ENCODE data around the gene CCND1.

The CCND1 gene

GRCh38 chr11:69650832-69651344, 9.9 kb downstream of the CCND1 start:
- no peaks in the 10 kb centered on the region for H3K27me3 ChIP-seq (ENCODE audit: control insufficient read depth, insufficient read depth, low read length)
- H3K4me1 ChIP-seq (ENCODE audit: control insufficient read depth, insufficient read depth, low read length) = peaks cover 3% of the 10 kb centered on the region
- no peak overlapping the region for H3K9ac ChIP-seq (ENCODE audit: low read depth, low read length)
- H3K36me3 ChIP-seq (ENCODE audit: insufficient read depth, low read length) = peaks cover 90% of the 10 kb centered on the region
- H3K9me3 ChIP-seq (replicated peaks; ENCODE audit: low read length) = no peaks in the 10 kb centered on the region
- H3K4me2 ChIP-seq (ENCODE audit: low read length) = no peak overlapping the region
- H3K4me3 ChIP-seq (ENCODE audit: low read length) = no peak overlapping the region

GRCh38 chr11:69651834-69652620, 11.1 kb downstream of the CCND1 start:
- no peak overlapping the region for H3K4me3 ChIP-seq (ENCODE audit: low read length)
- no peaks in the 10 kb centered on the region for H3K4me1 ChIP-seq (ENCODE audit: control insufficient read depth, insufficient read depth, low read length)
- H3K36me3 ChIP-seq (ENCODE audit: insufficient read depth, low read length) = peaks cover 78% of the 10 kb centered on the region
- H3K4me2 ChIP-seq (ENCODE audit: low read length) = no peak overlapping the region
- H3K27me3 ChIP-seq (ENCODE audit: control insufficient read depth, insufficient read depth, low read length) = no peaks in the 10 kb centered on the region
- H3K9ac ChIP-seq (ENCODE audit: low read depth, low read length) = no peak overlapping the region
- no peaks in the 10 kb centered on the region for H3K9me3 ChIP-seq (replicated peaks; ENCODE audit: low read length)

- H3K4me3 ChIP-seq (ENCODE audit: low read length) = no peak overlapping the region
- no peak overlapping the region for H3K9ac ChIP-seq (ENCODE audit: low read depth, low read length)
- H3K4me2 ChIP-seq (ENCODE audit: low read length) = no peak overlapping the region
- peaks cover 68% of the 10 kb centered on the region for H3K36me3 ChIP-seq (ENCODE audit: insufficient read depth, low read length)
- no peaks in the 10 kb centered on the region for H3K4me1 ChIP-seq (ENCODE audit: control insufficient read depth, insufficient read depth, low read length)
- no peaks in the 10 kb centered on the region for H3K9me3 ChIP-seq (replicated peaks; ENCODE audit: low read length)
- H3K27me3 ChIP-seq (ENCODE audit: control insufficient read depth, insufficient read depth, low read length) = no peaks in the 10 kb centered on the region
Measured at GRCh38 chr11:69652999-69653398, 12.0 kb downstream of the CCND1 start.

GRCh38 chr11:69653406-69653960, 12.5 kb downstream of the CCND1 start:
- Histone ChIP-seq H3K36me3 (ENCODE audit: insufficient read depth, low read length) (peaks cover 64% of the 10 kb centered on the region), H3K27me3 (ENCODE audit: control insufficient read depth, insufficient read depth, low read length) (no peaks in the 10 kb centered on the region), H3K9ac (ENCODE audit: low read depth, low read length) (no peak overlapping the region), H3K4me2 (ENCODE audit: low read length) (no peak overlapping the region), H3K9me3 (replicated peaks; ENCODE audit: low read length) (no peaks in the 10 kb centered on the region), H3K4me1 (ENCODE audit: control insufficient read depth, insufficient read depth, low read length) (no peaks in the 10 kb centered on the region), H3K4me3 (ENCODE audit: low read length) (no peak overlapping the region)

GRCh38 chr11:69654001-69654659, 13.2 kb downstream of the CCND1 start:
- no peak overlapping the region for H3K4me3 ChIP-seq (ENCODE audit: low read length)
- no peak overlapping the region for H3K9ac ChIP-seq (ENCODE audit: low read depth, low read length)
- H3K36me3 ChIP-seq (ENCODE audit: insufficient read depth, low read length) = peaks cover 57% of the 10 kb centered on the region
- H3K27me3 ChIP-seq (ENCODE audit: control insufficient read depth, insufficient read depth, low read length) = no peaks in the 10 kb centered on the region
- H3K9me3 ChIP-seq (replicated peaks; ENCODE audit: low read length) = no peaks in the 10 kb centered on the region
- no peaks in the 10 kb centered on the region for H3K4me1 ChIP-seq (ENCODE audit: control insufficient read depth, insufficient read depth, low read length)
- H3K4me2 ChIP-seq (ENCODE audit: low read length) = no peak overlapping the region

GRCh38 chr11:69654660-69655478, 13.9 kb downstream of the CCND1 start:
- peaks cover 50% of the 10 kb centered on the region for H3K36me3 ChIP-seq (ENCODE audit: insufficient read depth, low read length)
- H3K4me3 ChIP-seq (ENCODE audit: low read length) = no peak overlapping the region
- no peak overlapping the region for H3K9ac ChIP-seq (ENCODE audit: low read depth, low read length)
- no peaks in the 10 kb centered on the region for H3K9me3 ChIP-seq (replicated peaks; ENCODE audit: low read length)
- no peaks in the 10 kb centered on the region for H3K27me3 ChIP-seq (ENCODE audit: control insufficient read depth, insufficient read depth, low read length)
- no peak overlapping the region for H3K4me2 ChIP-seq (ENCODE audit: low read length)
- no peaks in the 10 kb centered on the region for H3K4me1 ChIP-seq (ENCODE audit: control insufficient read depth, insufficient read depth, low read length)

GRCh38 chr11:69655479-69656428, 14.8 kb downstream of the CCND1 start:
- Histone ChIP-seq H3K9me3 (replicated peaks; ENCODE audit: low read length) (no peaks in the 10 kb centered on the region), H3K4me1 (ENCODE audit: control insufficient read depth, insufficient read depth, low read length) (no peaks in the 10 kb centered on the region), H3K4me3 (ENCODE audit: low read length) (no peak overlapping the region), H3K4me2 (ENCODE audit: low read length) (no peak overlapping the region), H3K27me3 (ENCODE audit: control insufficient read depth, insufficient read depth, low read length) (no peaks in the 10 kb centered on the region), H3K9ac (ENCODE audit: low read depth, low read length) (no peak overlapping the region), H3K36me3 (ENCODE audit: insufficient read depth, low read length) (peaks cover 41% of the 10 kb centered on the region)

DNA sequence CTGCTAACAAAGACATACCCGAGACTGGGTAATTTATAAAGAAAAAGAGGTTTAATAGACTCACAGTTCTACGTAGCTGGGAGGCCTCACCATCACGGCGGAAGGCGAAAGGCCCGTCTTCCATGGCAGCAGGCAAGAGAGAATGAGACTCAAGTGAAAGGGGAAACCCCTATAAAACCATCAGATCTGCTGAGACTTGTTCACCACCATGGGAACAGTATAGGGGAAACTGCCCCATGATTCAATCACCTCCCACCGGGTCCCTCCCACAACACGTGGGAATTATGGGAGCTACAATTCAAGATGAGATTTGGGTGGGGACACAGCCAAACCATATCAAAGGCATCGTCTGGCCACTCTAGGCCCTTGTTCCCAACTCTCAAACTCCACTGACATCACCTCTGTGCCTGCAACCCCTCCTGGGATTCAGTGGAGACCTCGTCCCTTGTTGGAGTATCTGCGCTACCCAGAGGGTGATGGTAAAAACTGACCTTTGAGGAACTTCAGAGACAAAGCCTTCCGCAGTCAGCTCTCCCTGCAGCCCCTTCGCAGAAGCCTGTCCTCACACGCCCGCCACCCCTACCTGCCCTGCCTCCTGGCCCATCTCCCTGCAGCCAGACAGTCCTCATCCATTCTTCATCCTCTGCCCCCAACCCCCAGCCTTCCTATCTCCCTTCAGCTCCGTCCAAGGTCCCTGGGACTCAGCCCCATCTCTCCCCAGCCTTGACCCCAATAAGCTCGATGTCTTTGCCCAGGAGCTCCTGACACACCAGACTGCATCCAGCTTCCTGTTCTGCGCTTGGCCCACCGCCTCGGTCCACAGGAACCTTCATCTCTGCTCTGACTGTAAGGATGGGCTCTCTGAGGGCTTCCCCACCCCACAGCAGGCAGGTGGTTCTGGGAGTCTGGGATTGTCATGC, 15.8 kb downstream of the CCND1 start:
- H3K36me3 ChIP-seq (ENCODE audit: insufficient read depth, low read length) = peaks cover 30% of the 10 kb centered on the region
- no peak overlapping the region for H3K9ac ChIP-seq (ENCODE audit: low read depth, low read length)
- H3K27me3 ChIP-seq (ENCODE audit: control insufficient read depth, insufficient read depth, low read length) = no peaks in the 10 kb centered on the region
- no peaks in the 10 kb centered on the region for H3K9me3 ChIP-seq (replicated peaks; ENCODE audit: low read length)
- H3K4me1 ChIP-seq (ENCODE audit: control insufficient read depth, insufficient read depth, low read length) = no peaks in the 10 kb centered on the region
- no peak overlapping the region for H3K4me2 ChIP-seq (ENCODE audit: low read length)
- no peak overlapping the region for H3K4me3 ChIP-seq (ENCODE audit: low read length)

GRCh38 chr11:69657456-69657910, 16.5 kb downstream of the CCND1 start:
- peaks cover 24% of the 10 kb centered on the region for H3K36me3 ChIP-seq (ENCODE audit: insufficient read depth, low read length)
- H3K27me3 ChIP-seq (ENCODE audit: control insufficient read depth, insufficient read depth, low read length) = no peaks in the 10 kb centered on the region
- no peak overlapping the region for H3K9ac ChIP-seq (ENCODE audit: low read depth, low read length)
- no peak overlapping the region for H3K4me2 ChIP-seq (ENCODE audit: low read length)
- no peaks in the 10 kb centered on the region for H3K4me1 ChIP-seq (ENCODE audit: control insufficient read depth, insufficient read depth, low read length)
- no peak overlapping the region for H3K4me3 ChIP-seq (ENCODE audit: low read length)
- no peaks in the 10 kb centered on the region for H3K9me3 ChIP-seq (replicated peaks; ENCODE audit: low read length)
